ENCODE results near the gene GEMIN7.

GEMIN7 gene

DNA sequence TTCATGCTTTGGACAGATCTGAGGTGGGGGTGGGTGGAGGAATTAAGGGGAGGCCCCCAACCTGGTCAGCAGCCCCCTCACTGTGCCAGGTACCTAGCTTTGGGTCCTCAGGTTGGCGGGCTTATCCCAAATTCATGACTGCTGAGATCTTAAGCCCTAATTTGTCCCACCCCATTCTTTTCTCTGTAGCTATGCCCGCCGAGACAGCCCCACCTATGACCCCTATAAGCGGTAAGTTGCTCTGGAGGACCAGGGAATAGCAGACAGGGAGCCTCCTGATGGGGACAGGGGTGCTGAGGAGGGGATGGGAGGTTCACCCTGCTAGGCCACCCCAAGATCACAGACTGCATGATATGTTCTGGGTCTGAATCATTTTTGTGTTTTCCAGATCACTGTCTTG lies 17.1 kb upstream of the GEMIN7 start:
- Histone ChIP-seq H3K27me3 (ENCODE audit: insufficient read depth, poor library complexity, severe bottlenecking) (no peaks in the 10 kb centered on the region), H3K4me3 (replicated peaks; ENCODE audit: insufficient read depth, low read length) (no peak overlapping the region), H3K27ac (replicated peaks) (no peak overlapping the region)
- TF ChIP-seq POLR2AphosphoS5 (IDR thresholded peaks at IDR 0.05; ENCODE audit: low read depth) (no peak), SPI1 (IDR thresholded peaks at IDR 0.05; ENCODE audit: borderline replicate concordance, low read depth) (no peak), GABPA (IDR thresholded peaks at IDR 0.05; ENCODE audit: low read depth) (no peak)
- TF ChIP-seq, protein P1, sequence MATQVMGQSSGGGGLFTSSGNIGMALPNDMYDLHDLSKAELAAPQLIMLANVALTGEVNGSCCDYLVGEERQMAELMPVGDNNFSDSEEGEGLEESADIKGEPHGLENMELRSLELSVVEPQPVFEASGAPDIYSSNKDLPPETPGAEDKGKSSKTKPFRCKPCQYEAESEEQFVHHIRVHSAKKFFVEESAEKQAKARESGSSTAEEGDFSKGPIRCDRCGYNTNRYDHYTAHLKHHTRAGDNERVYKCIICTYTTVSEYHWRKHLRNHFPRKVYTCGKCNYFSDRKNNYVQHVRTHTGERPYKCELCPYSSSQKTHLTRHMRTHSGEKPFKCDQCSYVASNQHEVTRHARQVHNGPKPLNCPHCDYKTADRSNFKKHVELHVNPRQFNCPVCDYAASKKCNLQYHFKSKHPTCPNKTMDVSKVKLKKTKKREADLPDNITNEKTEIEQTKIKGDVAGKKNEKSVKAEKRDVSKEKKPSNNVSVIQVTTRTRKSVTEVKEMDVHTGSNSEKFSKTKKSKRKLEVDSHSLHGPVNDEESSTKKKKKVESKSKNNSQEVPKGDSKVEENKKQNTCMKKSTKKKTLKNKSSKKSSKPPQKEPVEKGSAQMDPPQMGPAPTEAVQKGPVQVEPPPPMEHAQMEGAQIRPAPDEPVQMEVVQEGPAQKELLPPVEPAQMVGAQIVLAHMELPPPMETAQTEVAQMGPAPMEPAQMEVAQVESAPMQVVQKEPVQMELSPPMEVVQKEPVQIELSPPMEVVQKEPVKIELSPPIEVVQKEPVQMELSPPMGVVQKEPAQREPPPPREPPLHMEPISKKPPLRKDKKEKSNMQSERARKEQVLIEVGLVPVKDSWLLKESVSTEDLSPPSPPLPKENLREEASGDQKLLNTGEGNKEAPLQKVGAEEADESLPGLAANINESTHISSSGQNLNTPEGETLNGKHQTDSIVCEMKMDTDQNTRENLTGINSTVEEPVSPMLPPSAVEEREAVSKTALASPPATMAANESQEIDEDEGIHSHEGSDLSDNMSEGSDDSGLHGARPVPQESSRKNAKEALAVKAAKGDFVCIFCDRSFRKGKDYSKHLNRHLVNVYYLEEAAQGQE (IDR thresholded peaks at IDR 0.05; ENCODE audit: insufficient replicate concordance, low read depth) = no peak
- TF ChIP-seq, protein P2, sequence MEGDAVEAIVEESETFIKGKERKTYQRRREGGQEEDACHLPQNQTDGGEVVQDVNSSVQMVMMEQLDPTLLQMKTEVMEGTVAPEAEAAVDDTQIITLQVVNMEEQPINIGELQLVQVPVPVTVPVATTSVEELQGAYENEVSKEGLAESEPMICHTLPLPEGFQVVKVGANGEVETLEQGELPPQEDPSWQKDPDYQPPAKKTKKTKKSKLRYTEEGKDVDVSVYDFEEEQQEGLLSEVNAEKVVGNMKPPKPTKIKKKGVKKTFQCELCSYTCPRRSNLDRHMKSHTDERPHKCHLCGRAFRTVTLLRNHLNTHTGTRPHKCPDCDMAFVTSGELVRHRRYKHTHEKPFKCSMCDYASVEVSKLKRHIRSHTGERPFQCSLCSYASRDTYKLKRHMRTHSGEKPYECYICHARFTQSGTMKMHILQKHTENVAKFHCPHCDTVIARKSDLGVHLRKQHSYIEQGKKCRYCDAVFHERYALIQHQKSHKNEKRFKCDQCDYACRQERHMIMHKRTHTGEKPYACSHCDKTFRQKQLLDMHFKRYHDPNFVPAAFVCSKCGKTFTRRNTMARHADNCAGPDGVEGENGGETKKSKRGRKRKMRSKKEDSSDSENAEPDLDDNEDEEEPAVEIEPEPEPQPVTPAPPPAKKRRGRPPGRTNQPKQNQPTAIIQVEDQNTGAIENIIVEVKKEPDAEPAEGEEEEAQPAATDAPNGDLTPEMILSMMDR (IDR thresholded peaks at IDR 0.05; ENCODE audit: insufficient read depth, low read length) = no peak
- no peak for DNase-seq (ENCODE audit: low read depth in 1 of 2, low spot score in 1 of 2)

DNA sequence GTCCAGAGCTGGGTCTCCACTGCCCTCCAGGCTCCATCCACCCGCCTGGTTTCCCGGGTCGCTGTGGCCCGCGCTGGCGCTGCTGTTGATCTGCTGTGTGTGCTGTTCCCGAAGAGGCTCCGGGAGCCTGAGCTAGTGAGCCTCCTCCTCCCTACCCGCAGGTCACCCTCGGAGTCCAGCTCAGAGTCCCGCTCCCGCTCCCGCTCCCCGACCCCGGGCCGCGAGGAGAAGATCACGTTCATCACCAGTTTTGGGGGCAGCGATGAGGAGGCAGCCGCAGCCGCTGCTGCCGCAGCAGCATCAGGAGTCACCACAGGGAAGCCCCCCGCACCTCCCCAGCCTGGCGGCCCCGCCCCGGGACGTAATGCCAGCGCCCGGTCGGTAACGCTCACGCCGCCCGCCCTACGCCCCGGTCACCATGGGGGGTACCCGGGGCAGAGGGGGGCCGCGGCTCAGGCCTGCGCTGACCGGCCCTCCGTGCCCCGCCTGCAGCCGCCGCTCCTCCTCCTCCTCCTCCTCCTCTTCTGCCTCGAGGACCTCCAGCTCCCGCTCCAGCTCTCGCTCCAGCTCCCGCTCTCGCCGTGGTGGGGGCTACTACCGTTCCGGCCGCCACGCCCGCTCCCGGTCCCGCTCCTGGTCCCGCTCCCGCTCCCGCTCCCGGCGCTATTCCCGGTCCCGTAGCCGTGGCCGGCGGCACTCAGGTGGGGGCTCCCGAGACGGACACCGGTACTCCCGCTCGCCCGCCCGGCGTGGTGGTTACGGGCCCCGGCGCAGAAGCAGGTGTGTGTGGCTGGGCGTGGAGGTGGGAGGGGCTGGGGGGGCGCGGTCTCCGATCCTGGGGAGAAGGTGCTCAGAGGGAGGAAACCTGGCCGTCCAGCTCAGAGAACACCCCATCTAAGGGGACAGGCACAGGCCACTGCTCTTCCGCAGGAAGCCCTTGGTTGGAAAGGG lies 14.9 kb upstream of the GEMIN7 start:
- Histone ChIP-seq H3K27ac (replicated peaks) (no peak overlapping the region), H3K4me3 (replicated peaks; ENCODE audit: insufficient read depth, low read length) (no peak overlapping the region), H3K27me3 (ENCODE audit: insufficient read depth, poor library complexity, severe bottlenecking) (no peaks in the 10 kb centered on the region)
- TF ChIP-seq, protein P1 (IDR thresholded peaks at IDR 0.05; ENCODE audit: insufficient replicate concordance, low read depth) = no peak
- TF ChIP-seq, protein P2 (IDR thresholded peaks at IDR 0.05; ENCODE audit: insufficient read depth, low read length) = no peak
- TF ChIP-seq GABPA (IDR thresholded peaks at IDR 0.05; ENCODE audit: low read depth) (no peak), SPI1 (IDR thresholded peaks at IDR 0.05; ENCODE audit: borderline replicate concordance, low read depth) (no peak), POLR2AphosphoS5 (IDR thresholded peaks at IDR 0.05; ENCODE audit: low read depth) (no peak)
- no peak for DNase-seq (ENCODE audit: low read depth in 1 of 2, low spot score in 1 of 2)

DNA sequence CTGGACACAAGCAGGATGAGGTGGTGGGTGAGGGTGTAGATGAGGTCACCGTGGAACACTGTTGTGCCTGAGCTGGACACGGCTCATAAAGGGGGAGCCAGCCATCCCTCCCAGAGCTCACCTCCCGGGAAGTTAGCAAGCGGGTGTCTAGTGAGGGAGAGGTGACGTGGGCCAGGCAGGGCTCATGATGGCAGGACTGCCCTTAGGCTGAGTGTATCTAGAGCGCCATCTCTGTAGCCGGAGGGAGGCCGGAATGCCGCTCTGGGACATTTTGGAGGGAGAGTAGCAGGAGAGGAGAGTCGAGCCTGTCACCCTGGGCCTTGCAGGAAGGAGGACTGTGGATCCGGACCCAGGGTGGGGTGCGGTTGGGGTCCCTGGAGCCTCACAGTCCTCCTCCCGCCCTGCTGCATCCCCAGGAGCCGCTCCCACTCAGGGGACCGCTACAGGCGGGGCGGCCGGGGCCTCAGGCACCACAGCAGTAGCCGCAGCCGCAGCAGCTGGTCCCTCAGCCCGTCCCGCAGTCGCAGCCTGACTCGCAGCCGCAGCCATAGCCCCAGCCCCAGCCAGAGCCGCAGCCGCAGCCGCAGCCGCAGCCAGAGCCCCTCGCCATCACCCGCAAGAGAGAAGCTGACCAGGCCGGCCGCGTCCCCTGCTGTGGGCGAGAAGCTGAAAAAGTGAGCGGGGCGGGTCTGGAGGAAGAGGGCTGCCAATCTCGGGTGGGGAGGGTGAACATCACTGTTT lies 12.0 kb upstream of the GEMIN7 start:
- Histone ChIP-seq H3K27ac (replicated peaks) (no peak overlapping the region), H3K27me3 (ENCODE audit: insufficient read depth, poor library complexity, severe bottlenecking) (no peaks in the 10 kb centered on the region), H3K4me3 (replicated peaks; ENCODE audit: insufficient read depth, low read length) (no peak overlapping the region)
- no peak for DNase-seq (ENCODE audit: low read depth in 1 of 2, low spot score in 1 of 2)
- no peak for TF ChIP-seq SPI1 (IDR thresholded peaks at IDR 0.05; ENCODE audit: borderline replicate concordance, low read depth)

DNA sequence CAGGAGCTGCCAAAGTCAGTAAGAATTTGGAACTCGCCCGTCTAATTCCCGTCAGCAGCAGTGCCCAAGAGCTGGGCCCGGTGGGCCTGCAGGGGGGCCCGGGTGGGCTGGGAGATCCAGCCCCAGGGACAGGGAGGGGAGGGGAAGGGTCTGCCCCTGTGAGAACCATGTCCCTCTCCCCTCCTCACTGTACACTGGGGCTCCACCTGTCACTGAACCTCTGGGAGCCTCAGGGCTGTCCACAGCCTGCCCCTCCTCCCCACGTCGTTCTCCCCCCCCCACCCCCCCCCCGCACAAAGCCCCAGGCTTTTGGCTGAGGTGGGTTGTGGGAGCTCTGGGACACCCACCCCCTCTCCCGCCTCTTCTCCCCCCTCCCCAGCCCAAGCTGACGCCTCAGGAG lies 11.0 kb upstream of the GEMIN7 start:
- no peak for TF ChIP-seq SPI1 (IDR thresholded peaks at IDR 0.05; ENCODE audit: borderline replicate concordance, low read depth)
- TF ChIP-seq GABPA (IDR thresholded peaks at IDR 0.05; ENCODE audit: low read depth) = no peak
- TF ChIP-seq, protein P2 (IDR thresholded peaks at IDR 0.05; ENCODE audit: insufficient read depth, low read length) = no peak
- TF ChIP-seq, protein P1 (IDR thresholded peaks at IDR 0.05; ENCODE audit: insufficient replicate concordance, low read depth) = no peak
- no peak for TF ChIP-seq POLR2AphosphoS5 (IDR thresholded peaks at IDR 0.05; ENCODE audit: low read depth)
- Histone ChIP-seq H3K4me3 (replicated peaks; ENCODE audit: insufficient read depth, low read length) (no peak overlapping the region), H3K27ac (replicated peaks) (no peak overlapping the region), H3K27me3 (ENCODE audit: insufficient read depth, poor library complexity, severe bottlenecking) (no peaks in the 10 kb centered on the region)
- no peak for DNase-seq (ENCODE audit: low read depth in 1 of 2, low spot score in 1 of 2)
